HG02642 (cell line): ENCODE measurements around the gene VSIG10.

ENCODE experiments used
- ATAC-seq: cut with Tn5 transposase; IDR thresholded peaks from one replicate; pipeline ENCODE4 v1.9.1; 2021; ENCODE audit warnings: mild to moderate bottlenecking; ENCODE audit not compliant: unreplicated experiment, poor library complexity

The VSIG10 gene

GRCh38 chr12:118061011-118061872 lies 42.6 kb downstream of the VSIG10 start, which contains the start of gene WSB2:
TSS of gene WSB2 (minus strand) at chr12:118061179. CDS start at chr12:118061048, 131 bp downstream.
- ATAC-seq: peak; percentile 49

- peak; percentile 51 for ATAC-seq
Observed at GRCh38 chr12:118060301-118061010, 43.4 kb downstream of the VSIG10 start.

- no peak for ATAC-seq
Observed at GRCh38 chr12:118059341-118060191, 44.2 kb downstream of the VSIG10 start.

- ATAC-seq: no peak
Observed at GRCh38 chr12:118058881-118059280, 44.9 kb downstream of the VSIG10 start.

- no peak for ATAC-seq
Observed at GRCh38 chr12:118058227-118058626, 45.6 kb downstream of the VSIG10 start.

GRCh38 chr12:118055865-118056773 lies 47.7 kb downstream of the VSIG10 start:
- ATAC-seq: no peak

- ATAC-seq: peak; percentile 67
Observed at GRCh38 chr12:118055144-118055557, 48.7 kb downstream of the VSIG10 start.

- no peak for ATAC-seq
Observed at GRCh38 chr12:118053071-118053985, 50.5 kb downstream of the VSIG10 start.

- ATAC-seq: no peak
Observed at GRCh38 chr12:118052324-118053070, 51.3 kb downstream of the VSIG10 start.

GRCh38 chr12:118050972-118051910 lies 52.6 kb downstream of the VSIG10 start:
- ATAC-seq: no peak

GRCh38 chr12:118046430-118046829 lies 57.4 kb downstream of the VSIG10 start:
- no peak for ATAC-seq

GRCh38 chr12:118044577-118044976 lies 59.2 kb downstream of the VSIG10 start:
- no peak for ATAC-seq

- no peak for ATAC-seq
Observed at GRCh38 chr12:118044075-118044474, 59.7 kb downstream of the VSIG10 start.

GRCh38 chr12:118042091-118042490 lies 61.7 kb downstream of the VSIG10 start:
- ATAC-seq: no peak

GRCh38 chr12:118038137-118038536 lies 65.7 kb downstream of the VSIG10 start:
- ATAC-seq: no peak

GRCh38 chr12:118036672-118037411 lies 67.0 kb downstream of the VSIG10 start:
- no peak for ATAC-seq
